ENCODE results near the gene SCLT1. TPM values are rescaled to one million over a fixed set of nuclear protein-coding genes. Genes with fewer than 3 reads are reported as not detected.
A peak's percentile ranks its signal among the peaks of the same experiment; 100 is the strongest.

SCLT1 gene
- total and polyA plus RNA-seq, 2 of the 13 experiments (the other 11 are each of a cell fraction or from before 2014, with no cell fraction given), result 1.5 to 8.7 TPM

GRCh38 chr4:128958194-128958593 is 135.1 kb downstream of the SCLT1 start (continued):
- TF ChIP-seq FOXP1 (IDR thresholded peaks at IDR 0.05), result no peak
- peak; percentile 75; the same call in 1 of the 2 replicates for TF ChIP-seq FOXP1 (CRISPR knock-in tag; IDR thresholded peaks at IDR 0.05)
- TF ChIP-seq ZNF335 (CRISPR knock-in tag; IDR thresholded peaks at IDR 0.05), result no peak
- no peak for TF ChIP-seq PAWR (CRISPR knock-in tag; IDR thresholded peaks at IDR 0.05; ENCODE audit: borderline replicate concordance)
- 0 out of 2 replicates have a peak, but pooled peaks have one; percentile 33 for TF ChIP-seq RCOR2 (CRISPR knock-in tag; IDR thresholded peaks at IDR 0.05)
- TF ChIP-seq ZNF331 (CRISPR knock-in tag; IDR thresholded peaks at IDR 0.05), result peak; percentile 66; the same call in 1 of the 2 replicates
- TF ChIP-seq, protein P1, sequence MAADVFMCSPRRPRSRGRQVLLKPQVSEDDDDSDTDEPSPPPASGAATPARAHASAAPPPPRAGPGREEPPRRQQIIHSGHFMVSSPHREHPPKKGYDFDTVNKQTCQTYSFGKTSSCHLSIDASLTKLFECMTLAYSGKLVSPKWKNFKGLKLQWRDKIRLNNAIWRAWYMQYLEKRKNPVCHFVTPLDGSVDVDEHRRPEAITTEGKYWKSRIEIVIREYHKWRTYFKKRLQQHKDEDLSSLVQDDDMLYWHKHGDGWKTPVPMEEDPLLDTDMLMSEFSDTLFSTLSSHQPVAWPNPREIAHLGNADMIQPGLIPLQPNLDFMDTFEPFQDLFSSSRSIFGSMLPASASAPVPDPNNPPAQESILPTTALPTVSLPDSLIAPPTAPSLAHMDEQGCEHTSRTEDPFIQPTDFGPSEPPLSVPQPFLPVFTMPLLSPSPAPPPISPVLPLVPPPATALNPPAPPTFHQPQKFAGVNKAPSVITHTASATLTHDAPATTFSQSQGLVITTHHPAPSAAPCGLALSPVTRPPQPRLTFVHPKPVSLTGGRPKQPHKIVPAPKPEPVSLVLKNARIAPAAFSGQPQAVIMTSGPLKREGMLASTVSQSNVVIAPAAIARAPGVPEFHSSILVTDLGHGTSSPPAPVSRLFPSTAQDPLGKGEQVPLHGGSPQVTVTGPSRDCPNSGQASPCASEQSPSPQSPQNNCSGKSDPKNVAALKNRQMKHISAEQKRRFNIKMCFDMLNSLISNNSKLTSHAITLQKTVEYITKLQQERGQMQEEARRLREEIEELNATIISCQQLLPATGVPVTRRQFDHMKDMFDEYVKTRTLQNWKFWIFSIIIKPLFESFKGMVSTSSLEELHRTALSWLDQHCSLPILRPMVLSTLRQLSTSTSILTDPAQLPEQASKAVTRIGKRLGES (CRISPR knock-in tag; IDR thresholded peaks at IDR 0.05; ENCODE audit: borderline replicate concordance), result no peak
- TF ChIP-seq ZNF761 (CRISPR knock-in tag; conservative IDR thresholded peaks at IDR 0.05), result 0 out of 2 replicates have a peak, but pooled peaks have one; percentile 31
- TF ChIP-seq AHDC1 (CRISPR knock-in tag; IDR thresholded peaks at IDR 0.05; ENCODE audit: borderline replicate concordance), result peak; percentile 76; the same call in 1 of the 2 replicates
- TF ChIP-seq SAP130 (CRISPR knock-in tag; IDR thresholded peaks at IDR 0.05; ENCODE audit: low read depth), result peak; percentile 43
- TF ChIP-seq ASH2L (IDR thresholded peaks at IDR 0.05; ENCODE audit: insufficient read length, low read depth, low read length), result no peak
- TF ChIP-seq, protein P2, sequence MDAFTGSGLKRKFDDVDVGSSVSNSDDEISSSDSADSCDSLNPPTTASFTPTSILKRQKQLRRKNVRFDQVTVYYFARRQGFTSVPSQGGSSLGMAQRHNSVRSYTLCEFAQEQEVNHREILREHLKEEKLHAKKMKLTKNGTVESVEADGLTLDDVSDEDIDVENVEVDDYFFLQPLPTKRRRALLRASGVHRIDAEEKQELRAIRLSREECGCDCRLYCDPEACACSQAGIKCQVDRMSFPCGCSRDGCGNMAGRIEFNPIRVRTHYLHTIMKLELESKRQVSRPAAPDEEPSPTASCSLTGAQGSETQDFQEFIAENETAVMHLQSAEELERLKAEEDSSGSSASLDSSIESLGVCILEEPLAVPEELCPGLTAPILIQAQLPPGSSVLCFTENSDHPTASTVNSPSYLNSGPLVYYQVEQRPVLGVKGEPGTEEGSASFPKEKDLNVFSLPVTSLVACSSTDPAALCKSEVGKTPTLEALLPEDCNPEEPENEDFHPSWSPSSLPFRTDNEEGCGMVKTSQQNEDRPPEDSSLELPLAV (CRISPR knock-in tag; conservative IDR thresholded peaks at IDR 0.05; ENCODE audit: low read depth), result no peak
- no peak for TF ChIP-seq JARID2 (CRISPR knock-in tag; IDR thresholded peaks at IDR 0.05; ENCODE audit: insufficient replicate concordance)
- peak; percentile 87 for TF ChIP-seq BCL6 (CRISPR knock-in tag; IDR thresholded peaks at IDR 0.05)
- TF ChIP-seq, protein P3, sequence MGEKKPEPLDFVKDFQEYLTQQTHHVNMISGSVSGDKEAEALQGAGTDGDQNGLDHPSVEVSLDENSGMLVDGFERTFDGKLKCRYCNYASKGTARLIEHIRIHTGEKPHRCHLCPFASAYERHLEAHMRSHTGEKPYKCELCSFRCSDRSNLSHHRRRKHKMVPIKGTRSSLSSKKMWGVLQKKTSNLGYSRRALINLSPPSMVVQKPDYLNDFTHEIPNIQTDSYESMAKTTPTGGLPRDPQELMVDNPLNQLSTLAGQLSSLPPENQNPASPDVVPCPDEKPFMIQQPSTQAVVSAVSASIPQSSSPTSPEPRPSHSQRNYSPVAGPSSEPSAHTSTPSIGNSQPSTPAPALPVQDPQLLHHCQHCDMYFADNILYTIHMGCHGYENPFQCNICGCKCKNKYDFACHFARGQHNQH (CRISPR knock-in tag; IDR thresholded peaks at IDR 0.05), result peak; percentile 24; the same call in 1 of the 2 replicates
- peak; percentile 52; the same call in 1 of the 2 replicates for TF ChIP-seq SIX4 (CRISPR knock-in tag; IDR thresholded peaks at IDR 0.05)
- TF ChIP-seq POLR2AphosphoS2 (IDR thresholded peaks at IDR 0.05; ENCODE audit: low read depth, low read length), result no peak
- peak; percentile 80; the same call in 1 of the 2 replicates for TF ChIP-seq ETV5 (CRISPR knock-in tag; IDR thresholded peaks at IDR 0.05; ENCODE audit: borderline replicate concordance)
- TF ChIP-seq HES4 (CRISPR knock-in tag; IDR thresholded peaks at IDR 0.05; ENCODE audit: borderline replicate concordance), result no peak
- TF ChIP-seq GATA4 (IDR thresholded peaks at IDR 0.05; ENCODE audit: borderline replicate concordance, low read depth), result no peak

All from HepG2 (cell line).